Calu3 (cell line): Measurements from ENCODE around the gene FBP1. TPM values are rescaled to one million over a fixed set of nuclear protein-coding genes. Genes with fewer than 3 reads are reported as not detected.

Source experiments
- BruUV-seq: library from RNA; stranded (reverse); fragments of 400-500 nt; replicated peaks from 2 replicates; lab custom pipeline; 2021; lab: Mats Ljungman, UMichigan
- CTCF ChIA-PET: fragments of 300-600 bp; sonication (Branson Sonifier 250); formaldehyde crosslinking; loops from one replicate; lab custom pipeline; 2022; ENCODE audit warnings: antibody characterized with exemption; lab: Charles Lee
- DNase-seq: peaks from one replicate; pipeline ENCODE4 v3.0.0; 2022
- H3K27ac Mint-ChIP-seq: one replicate; pipeline ENCODE4 v1.8.0; 2022; ENCODE audit warnings: mixed read lengths; ENCODE audit not compliant: unreplicated experiment
- H3K27me3 Mint-ChIP-seq: one replicate; pipeline ENCODE4 v1.8.0; 2022; ENCODE audit warnings: mixed read lengths; ENCODE audit not compliant: unreplicated experiment
- H3K36me3 Mint-ChIP-seq: one replicate; pipeline ENCODE4 v1.8.0; 2022; ENCODE audit warnings: mild to moderate bottlenecking, moderate library complexity, mixed read lengths; ENCODE audit not compliant: insufficient read depth, unreplicated experiment
- H3K4me1 Mint-ChIP-seq: one replicate; pipeline ENCODE4 v1.8.0; 2022; ENCODE audit warnings: mild to moderate bottlenecking, low read depth, mixed read lengths; ENCODE audit not compliant: unreplicated experiment
- H3K4me3 Mint-ChIP-seq: one replicate; pipeline ENCODE4 v1.8.0; 2022; ENCODE audit warnings: mild to moderate bottlenecking, low read depth, moderate library complexity, mixed read lengths; ENCODE audit not compliant: unreplicated experiment
- H3K9me3 Mint-ChIP-seq: one replicate; pipeline ENCODE4 v1.8.0; 2022; ENCODE audit warnings: low read depth, mixed read lengths; ENCODE audit not compliant: unreplicated experiment
- intact Hi-C: fragments of 100-400 bp; cut with micrococcal nuclease; formaldehyde crosslinking; loops from one replicate; pipeline ENCODE4 v1.10.0; 2022; ENCODE audit not compliant: unreplicated experiment
- total RNA-seq: library from RNA; stranded (reverse); gene quantifications from 2 replicates; pipeline ENCODE4 v1.2.3, GENCODE V29; 2022
- TF ChIP-seq, protein P1 (sequence below): fragments of 200-600 bp; IDR thresholded peaks from one replicate; pipeline ENCODE4 v1.8.0; 2022; ENCODE audit warnings: antibody characterized with exemption; ENCODE audit not compliant: unreplicated experiment

The FBP1 gene
- total RNA-seq, 1 experiment from 2014 or later, result 7.7 TPM

GRCh38 chr9:94638335-94639060, 820 bp downstream of the FBP1 start:
- BruUV-seq, result no TSS peak
- Mint-ChIP-seq H3K4me3 (peak overlapping the region; percentile 84), H3K9me3 (no peaks in the 10 kb centered on the region), H3K4me1 (peaks cover 10% of the 10 kb centered on the region), H3K27me3 (peaks cover 13% of the 10 kb centered on the region), H3K36me3 (peaks cover 16% of the 10 kb centered on the region), H3K27ac (no peak overlapping the region)
- CTCF ChIA-PET, result interaction anchor here (0.7 to 1.5 kb wide), 2 partner anchors 10 to 537 kb away, joined by 3 read pairs; no protein-coding TSS in a partner anchor
- intact Hi-C loops, result no loop called here
- TF ChIP-seq, protein P1, sequence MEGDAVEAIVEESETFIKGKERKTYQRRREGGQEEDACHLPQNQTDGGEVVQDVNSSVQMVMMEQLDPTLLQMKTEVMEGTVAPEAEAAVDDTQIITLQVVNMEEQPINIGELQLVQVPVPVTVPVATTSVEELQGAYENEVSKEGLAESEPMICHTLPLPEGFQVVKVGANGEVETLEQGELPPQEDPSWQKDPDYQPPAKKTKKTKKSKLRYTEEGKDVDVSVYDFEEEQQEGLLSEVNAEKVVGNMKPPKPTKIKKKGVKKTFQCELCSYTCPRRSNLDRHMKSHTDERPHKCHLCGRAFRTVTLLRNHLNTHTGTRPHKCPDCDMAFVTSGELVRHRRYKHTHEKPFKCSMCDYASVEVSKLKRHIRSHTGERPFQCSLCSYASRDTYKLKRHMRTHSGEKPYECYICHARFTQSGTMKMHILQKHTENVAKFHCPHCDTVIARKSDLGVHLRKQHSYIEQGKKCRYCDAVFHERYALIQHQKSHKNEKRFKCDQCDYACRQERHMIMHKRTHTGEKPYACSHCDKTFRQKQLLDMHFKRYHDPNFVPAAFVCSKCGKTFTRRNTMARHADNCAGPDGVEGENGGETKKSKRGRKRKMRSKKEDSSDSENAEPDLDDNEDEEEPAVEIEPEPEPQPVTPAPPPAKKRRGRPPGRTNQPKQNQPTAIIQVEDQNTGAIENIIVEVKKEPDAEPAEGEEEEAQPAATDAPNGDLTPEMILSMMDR, result no peak
- no peak for DNase-seq

DNA sequence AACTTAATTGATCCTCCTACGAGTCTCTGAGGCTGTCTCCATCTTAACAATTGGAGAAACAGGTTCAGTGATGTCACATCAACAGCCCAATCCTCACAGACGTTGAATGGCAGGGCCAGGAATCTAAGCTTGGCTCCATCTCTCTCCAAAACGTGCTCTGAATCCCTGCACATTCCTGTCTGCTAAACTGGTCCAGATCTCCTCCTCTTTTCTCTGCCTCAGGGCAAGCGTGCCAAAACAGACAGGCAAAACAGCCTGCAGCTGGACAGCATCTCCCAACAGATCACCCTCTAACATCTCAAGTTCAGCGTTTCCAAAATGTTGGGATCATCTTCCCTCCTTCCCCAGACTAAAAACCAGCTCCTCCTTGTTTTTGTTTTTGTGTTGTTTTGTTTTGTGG, 6.6 kb downstream of the FBP1 start:
- Mint-ChIP-seq H3K36me3 (peaks cover 5% of the 10 kb centered on the region), H3K4me3 (no peak overlapping the region), H3K4me1 (peaks cover 11% of the 10 kb centered on the region), H3K9me3 (no peaks in the 10 kb centered on the region), H3K27me3 (no peaks in the 10 kb centered on the region), H3K27ac (no peak overlapping the region)
- no TSS peak for BruUV-seq
- CTCF ChIA-PET, result no interaction called here
- DNase-seq, result no peak
- TF ChIP-seq, protein P1, result no peak
- intact Hi-C loops, result no loop called here

GRCh38 chr9:94631599-94631998, 7.7 kb downstream of the FBP1 start:
- Mint-ChIP-seq H3K36me3 (peaks cover 5% of the 10 kb centered on the region), H3K4me1 (peaks cover 11% of the 10 kb centered on the region), H3K9me3 (no peaks in the 10 kb centered on the region), H3K27ac (no peak overlapping the region), H3K4me3 (no peak overlapping the region), H3K27me3 (no peaks in the 10 kb centered on the region)
- TF ChIP-seq, protein P1, result no peak
- CTCF ChIA-PET, result no interaction called here
- intact Hi-C loops, result no loop called here
- no peak for DNase-seq
- BruUV-seq, result no TSS peak

- DNase-seq, result peak; percentile 55
- BruUV-seq, result no TSS peak
- Mint-ChIP-seq H3K36me3 (peaks cover 5% of the 10 kb centered on the region), H3K4me3 (no peak overlapping the region), H3K27ac (peak overlapping the region; percentile 71), H3K4me1 (peaks cover 11% of the 10 kb centered on the region), H3K9me3 (no peaks in the 10 kb centered on the region), H3K27me3 (no peaks in the 10 kb centered on the region)
- CTCF ChIA-PET, result no interaction called here
- TF ChIP-seq, protein P1, result no peak
- intact Hi-C loops, result no loop called here
Observed at GRCh38 chr9:94630833-94631232, 8.5 kb downstream of the FBP1 start.
